Tibial nerve (tissue), 4 donors: ENCODE measurements around the gene KIF22. TPM values are rescaled to one million over a fixed set of nuclear protein-coding genes. Genes with fewer than 3 reads are reported as not detected.
"Not testable (repeated sequence)": the region's sequence is repeated elsewhere in the genome, so short reads cannot be mapped to it uniquely, and the experiment has no call there.

Experiments
- DNase-seq, 2 donors: peaks; one replicate each; pipeline ENCODE4 v3.0.0-alpha.2; 2019; ENCODE audit warnings: low spot score in 2 of 2
- H3K27ac ChIP-seq, 4 donors: fragments of 200-600 bp; sonication (generic) in 3 of 4; one replicate each; pipeline ENCODE4 v1.5.1; 2017 to 2019; ENCODE audit warnings: mild to moderate bottlenecking in 1 of 4
- H3K27me3 ChIP-seq, 2 donors: fragments of 200-600 bp; sonication (generic) in 1 of 2; one replicate each; pipeline versions ENCODE4 v1.5.1 to v1.6.0; 2017 to 2019
- H3K36me3 ChIP-seq, 3 donors: fragments of 200-600 bp; sonication (generic); one replicate each; pipeline ENCODE4 v1.5.1; 2018 to 2019
- H3K4me1 ChIP-seq, 4 donors: fragments of 200-600 bp; sonication (generic) in 3 of 4; one replicate each; pipeline ENCODE4 v1.5.1; 2017 to 2019
- H3K4me3 ChIP-seq, 4 donors: fragments of 200-600 bp; sonication (generic) in 3 of 4; one replicate each; pipeline ENCODE4 v1.5.1; 2017 to 2019; ENCODE audit warnings: mild to moderate bottlenecking in 1 of 4, moderate library complexity in 1 of 4
- H3K9me3 ChIP-seq, 4 donors: fragments of 200-600 bp; sonication (generic) in 3 of 4; one replicate each; pipeline ENCODE4 v1.5.1; 2017 to 2019
- CTCF ChIP-seq, 5 experiments: fragments of 200-600 bp in 3 of 5; fragments of 450-650 bp in 2 of 5; sonication (generic) in 3 of 5; IDR thresholded peaks; one replicate each; pipeline ENCODE4 v1.5.1; 2016 to 2019; ENCODE audit warnings: antibody characterized with exemption in 5 of 5, mild to moderate bottlenecking in 3 of 5, moderate library complexity in 2 of 5
- EP300 ChIP-seq, 2 donors: sonication (generic); formaldehyde crosslinking; IDR thresholded peaks; one replicate each; pipeline ENCODE4 v1.6.1; 2017; ENCODE audit warnings: antibody characterized with exemption in 2 of 2, mild to moderate bottlenecking in 1 of 2
- POLR2A ChIP-seq, 2 donors: fragments of 450-650 bp; IDR thresholded peaks; one replicate each; pipeline ENCODE4 v1.6.1; 2017; ENCODE audit warnings: antibody characterized with exemption in 2 of 2, mild to moderate bottlenecking in 2 of 2, moderate library complexity in 2 of 2
- WGBS, 2 donors: methylation state at CpG; one replicate each; pipeline ENCODE4 v1.1.5; 2018; 5-methylcytosine and 5-hydroxymethylcytosine counted together
- total RNA-seq, 4 donors: library from RNA; depleted of rRNA; stranded (reverse); fragments of >200 nt; gene quantifications; one replicate each; pipeline ENCODE4 v1.1.0, GENCODE V29; 2016

KIF22 gene
- total RNA-seq, 4 donors from 2014 or later, result 19.9 to 42.8 (median 40.5) TPM

- H3K9me3 ChIP-seq, result no peaks in the 10 kb centered on the region
- no peaks in the 10 kb centered on the region for H3K4me1 ChIP-seq
- H3K4me3 ChIP-seq, result no peak overlapping the region
- DNase-seq, result no peak
- H3K27ac ChIP-seq, result no peak overlapping the region
- no peaks in the 10 kb centered on the region for H3K27me3 ChIP-seq
- no peaks in the 10 kb centered on the region for H3K36me3 ChIP-seq
- TF ChIP-seq EP300 (IDR thresholded peaks at IDR 0.05), result no peak
- TF ChIP-seq POLR2A (IDR thresholded peaks at IDR 0.05), result no peak
- TF ChIP-seq CTCF (IDR thresholded peaks at IDR 0.05), result no peak
- WGBS, 2 donors, result 46 to 65% methylated on average over 1 of the region's 1 CpG
These were observed 37.0 kb upstream of the KIF22 start for GRCh38 chr16:29753516-29753915.

DNA sequence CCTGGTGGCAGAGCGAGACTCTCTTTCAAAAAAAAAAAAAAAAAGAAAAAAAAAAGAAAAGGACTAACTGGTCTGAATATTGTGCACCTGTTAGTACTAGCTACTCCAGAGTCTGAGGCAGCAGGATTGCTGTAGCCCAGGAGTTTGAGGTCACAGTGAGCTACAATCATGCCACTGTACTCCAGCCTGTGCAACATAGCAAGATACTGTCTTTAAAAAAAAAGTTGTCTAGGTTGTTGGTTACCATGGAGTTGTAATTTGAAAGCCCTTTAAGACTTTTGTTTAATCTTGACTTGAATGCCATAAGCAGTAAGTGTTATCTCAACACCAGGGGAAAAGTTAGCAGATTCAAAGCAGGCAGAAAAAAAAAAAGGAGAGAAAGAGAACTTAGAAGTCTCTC, 33.9 kb upstream of the KIF22 start:
- no peaks in the 10 kb centered on the region for H3K4me1 ChIP-seq
- H3K27me3 ChIP-seq, result no peaks in the 10 kb centered on the region
- H3K27ac ChIP-seq, result no peak overlapping the region
- H3K36me3 ChIP-seq, result no peaks in the 10 kb centered on the region
- H3K4me3 ChIP-seq, result no peak overlapping the region
- WGBS, 2 donors, result 72 to 82% methylated on average over 1 of the region's 1 CpG
- DNase-seq, result no peak
- TF ChIP-seq POLR2A (IDR thresholded peaks at IDR 0.05), result no peak
- TF ChIP-seq CTCF (IDR thresholded peaks at IDR 0.05), result no peak
- TF ChIP-seq EP300 (IDR thresholded peaks at IDR 0.05), result no peak
- H3K9me3 ChIP-seq, result no peaks in the 10 kb centered on the region

DNA sequence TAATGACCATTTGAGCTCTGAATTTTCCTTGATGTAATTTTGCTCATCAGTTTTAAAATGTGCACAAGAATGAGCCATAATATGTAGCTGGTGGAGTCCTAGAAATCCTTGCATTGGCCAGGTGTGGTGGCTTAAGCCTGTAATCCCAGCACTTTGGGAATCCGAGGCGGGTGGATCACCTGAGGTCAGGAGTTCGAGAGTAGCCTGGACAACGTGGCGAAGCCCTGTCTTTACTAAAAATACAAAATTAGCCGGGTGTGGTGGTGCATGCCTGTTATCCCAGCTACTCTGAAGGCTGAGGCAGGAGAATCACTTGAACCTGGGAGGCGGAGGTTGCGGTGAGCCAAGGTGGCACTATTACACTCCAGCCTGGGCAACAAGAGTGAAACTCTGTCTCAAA, 33.5 kb upstream of the KIF22 start:
- 77 to 84% methylated on average over 8 of the region's 8 CpGs for WGBS, 2 donors
- not testable (repeated sequence) for H3K27me3 ChIP-seq, H3K4me1 ChIP-seq, H3K9me3 ChIP-seq, H3K36me3 ChIP-seq, DNase-seq, H3K4me3 ChIP-seq, H3K27ac ChIP-seq

DNA sequence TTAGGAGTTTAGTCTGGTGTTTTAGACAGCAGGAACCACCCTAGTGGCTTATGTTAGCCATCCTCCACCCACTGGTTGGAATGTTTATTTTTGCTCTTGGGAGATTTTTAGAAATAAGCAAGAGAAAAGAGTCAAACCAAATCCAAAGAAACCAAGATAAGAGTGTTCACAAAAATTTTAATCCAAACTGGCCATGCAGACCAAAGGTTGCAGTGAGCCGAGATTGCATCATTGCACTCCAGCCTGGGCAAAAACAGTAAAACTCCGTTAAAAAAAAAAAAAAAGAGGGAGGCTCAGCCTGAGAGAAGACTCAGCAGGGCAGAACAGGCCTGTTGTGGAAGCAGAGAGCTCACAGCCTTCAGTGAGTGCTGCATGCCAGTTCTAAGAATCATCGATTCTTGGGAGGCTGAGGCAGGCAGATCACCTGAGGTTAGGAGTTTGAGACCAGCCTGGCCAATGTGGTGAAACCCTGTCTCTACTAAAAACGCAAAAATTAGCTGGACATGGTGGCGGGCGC, 32.5 kb upstream of the KIF22 start:
- Histone ChIP-seq H3K27me3 (no peaks in the 10 kb centered on the region), H3K27ac (no peak overlapping the region), H3K4me1 (no peaks in the 10 kb centered on the region), H3K9me3 (no peaks in the 10 kb centered on the region), H3K36me3 (no peaks in the 10 kb centered on the region), H3K4me3 (no peak overlapping the region)
- TF ChIP-seq CTCF (IDR thresholded peaks at IDR 0.05), result no peak
- TF ChIP-seq EP300 (IDR thresholded peaks at IDR 0.05), result no peak
- no peak for TF ChIP-seq POLR2A (IDR thresholded peaks at IDR 0.05)
- no peak for DNase-seq
- 61 to 68% methylated on average over 6 of the region's 6 CpGs for WGBS, 2 donors

DNA sequence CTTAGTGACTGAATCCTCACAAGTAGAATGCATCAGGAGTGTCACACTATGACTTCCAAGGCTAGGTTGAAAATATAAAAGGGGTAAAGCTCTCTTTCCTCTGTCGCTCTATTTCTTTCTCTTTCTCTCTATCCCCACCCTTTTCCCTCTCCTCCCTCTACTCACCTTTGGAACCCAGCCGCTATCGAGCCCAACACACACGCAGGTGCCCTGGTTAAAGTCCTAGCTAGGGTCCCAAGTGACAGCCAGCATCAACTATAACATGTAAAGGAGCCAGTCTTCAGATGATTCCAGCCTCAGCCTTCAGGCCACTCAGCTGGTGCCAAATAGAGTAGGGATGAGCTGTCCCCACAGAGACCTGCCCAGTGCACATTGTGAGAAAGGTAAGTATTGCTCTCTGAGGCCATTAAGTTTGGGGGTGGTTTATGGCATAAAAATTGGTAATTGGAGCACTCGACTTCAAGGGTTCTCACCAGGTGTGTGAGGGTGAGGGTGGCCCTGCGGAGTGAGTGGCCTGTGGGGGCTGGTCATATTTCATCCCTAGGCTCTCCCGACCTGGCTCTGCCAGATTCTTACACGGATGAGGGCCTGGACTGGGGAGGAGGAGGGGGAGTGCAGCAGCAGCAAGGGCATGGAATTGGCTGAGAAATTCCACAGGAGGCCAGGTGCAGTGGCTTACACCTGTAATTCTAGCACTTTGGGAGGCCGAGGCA, 29.8 kb upstream of the KIF22 start:
- DNase-seq, result no peak
- H3K36me3 ChIP-seq, result no peaks in the 10 kb centered on the region
- H3K4me3 ChIP-seq, result no peak overlapping the region
- H3K27me3 ChIP-seq, result no peaks in the 10 kb centered on the region
- H3K9me3 ChIP-seq, result no peaks in the 10 kb centered on the region
- H3K4me1 ChIP-seq, result no peaks in the 10 kb centered on the region
- 69 to 74% methylated on average over 9 of the region's 9 CpGs for WGBS, 2 donors
- no peak for TF ChIP-seq CTCF (IDR thresholded peaks at IDR 0.05)
- TF ChIP-seq EP300 (IDR thresholded peaks at IDR 0.05), result no peak
- TF ChIP-seq POLR2A (IDR thresholded peaks at IDR 0.05), result no peak
- H3K27ac ChIP-seq, result no peak overlapping the region

DNA sequence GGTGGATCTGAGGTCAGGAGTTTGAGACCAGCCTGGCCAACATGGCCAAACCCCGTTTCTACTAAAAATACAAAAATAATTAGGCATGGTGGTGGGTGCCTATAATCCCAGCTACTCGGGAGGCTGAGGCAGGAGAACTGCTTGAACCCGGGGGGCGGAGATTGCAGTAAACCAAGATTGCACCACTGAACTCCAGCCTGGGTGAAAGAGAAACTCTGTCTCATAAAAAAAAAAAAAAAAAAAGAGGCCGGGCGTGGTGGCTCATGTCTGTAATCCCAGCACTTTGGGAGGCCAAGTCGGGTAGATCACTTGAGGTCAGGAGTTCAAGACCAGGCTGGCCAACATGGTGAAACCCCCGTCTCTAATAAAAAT, 29.3 kb upstream of the KIF22 start:
- DNase-seq, result not testable (repeated sequence)
- 70 to 74% methylated on average over 8 of the region's 8 CpGs for WGBS, 2 donors

More for the DNA sequence above, 29.3 kb upstream of the KIF22 start:
- H3K36me3 ChIP-seq, H3K27ac ChIP-seq, H3K9me3 ChIP-seq, H3K4me1 ChIP-seq, H3K4me3 ChIP-seq, H3K27me3 ChIP-seq: not testable (repeated sequence)
